AG09309 (cell line): ENCODE results near the gene RXRA.

Experiments used
- DNase-seq: peaks from one replicate; pipeline ENCODE4 v3.0.0-alpha.2; 2010; ENCODE audit warnings: low read depth
- H3K4me3 ChIP-seq: 2 replicates; pipeline ENCODE4 v1.5.1; 2011; ENCODE audit warnings: mild to moderate bottlenecking, low read depth, low read length, moderate library complexity; ENCODE audit not compliant: control insufficient read depth
- TF ChIP-seq, protein P1 (sequence below): IDR thresholded peaks from 2 replicates; pipeline ENCODE4 v1.5.1; 2011; ENCODE audit warnings: mild to moderate bottlenecking, low read depth, low read length, inconsistent platforms; ENCODE audit not compliant: insufficient read depth, control insufficient read depth; ENCODE audit errors: missing control alignments

RXRA gene

DNA sequence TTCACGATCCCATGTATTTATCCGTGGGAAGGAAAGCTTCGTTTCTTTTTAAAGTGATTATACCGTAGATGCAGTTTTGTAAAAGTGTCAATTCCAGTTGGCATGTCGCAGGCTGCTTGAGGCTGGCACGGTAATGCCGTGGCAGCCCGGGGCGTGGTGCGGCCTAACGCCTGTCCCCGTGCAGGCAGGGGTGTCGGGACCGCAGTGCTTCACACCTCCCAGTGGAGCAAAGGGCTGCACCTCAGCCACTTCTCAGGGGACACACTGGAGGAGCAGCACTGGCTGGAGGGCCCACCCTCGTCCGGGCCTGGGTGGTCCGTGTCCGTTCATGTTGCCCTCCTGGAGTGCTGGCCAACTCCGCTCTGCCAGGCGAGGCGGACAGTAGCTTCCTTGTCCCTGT lies 103.2 kb downstream of the RXRA start:
- H3K4me3 ChIP-seq = no peak overlapping the region
- TF ChIP-seq, protein P1, sequence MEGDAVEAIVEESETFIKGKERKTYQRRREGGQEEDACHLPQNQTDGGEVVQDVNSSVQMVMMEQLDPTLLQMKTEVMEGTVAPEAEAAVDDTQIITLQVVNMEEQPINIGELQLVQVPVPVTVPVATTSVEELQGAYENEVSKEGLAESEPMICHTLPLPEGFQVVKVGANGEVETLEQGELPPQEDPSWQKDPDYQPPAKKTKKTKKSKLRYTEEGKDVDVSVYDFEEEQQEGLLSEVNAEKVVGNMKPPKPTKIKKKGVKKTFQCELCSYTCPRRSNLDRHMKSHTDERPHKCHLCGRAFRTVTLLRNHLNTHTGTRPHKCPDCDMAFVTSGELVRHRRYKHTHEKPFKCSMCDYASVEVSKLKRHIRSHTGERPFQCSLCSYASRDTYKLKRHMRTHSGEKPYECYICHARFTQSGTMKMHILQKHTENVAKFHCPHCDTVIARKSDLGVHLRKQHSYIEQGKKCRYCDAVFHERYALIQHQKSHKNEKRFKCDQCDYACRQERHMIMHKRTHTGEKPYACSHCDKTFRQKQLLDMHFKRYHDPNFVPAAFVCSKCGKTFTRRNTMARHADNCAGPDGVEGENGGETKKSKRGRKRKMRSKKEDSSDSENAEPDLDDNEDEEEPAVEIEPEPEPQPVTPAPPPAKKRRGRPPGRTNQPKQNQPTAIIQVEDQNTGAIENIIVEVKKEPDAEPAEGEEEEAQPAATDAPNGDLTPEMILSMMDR = no peak
- DNase-seq = no peak

DNA sequence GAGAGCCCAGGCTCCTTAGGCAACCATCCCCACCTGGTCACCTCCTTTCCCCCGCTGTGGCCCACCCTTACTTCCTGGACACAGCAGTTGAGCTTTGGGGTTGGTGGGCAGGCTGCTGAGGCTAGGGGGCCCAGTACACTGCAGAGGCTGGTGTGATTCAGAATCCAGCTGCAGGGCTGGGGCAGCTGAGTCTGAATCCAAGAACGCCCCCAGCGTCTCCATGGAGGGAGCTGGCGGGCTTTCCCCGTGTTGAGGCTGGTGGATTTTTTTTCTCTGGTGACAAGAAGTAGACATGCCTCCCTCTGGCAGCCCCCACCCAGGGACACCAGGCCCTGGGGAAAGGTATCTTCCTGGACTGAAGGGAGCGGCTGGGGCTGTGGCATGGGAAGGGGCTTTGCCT lies 104.8 kb downstream of the RXRA start:
- TF ChIP-seq, protein P1 = no peak
- no peak for DNase-seq
- H3K4me3 ChIP-seq = no peak overlapping the region

DNA sequence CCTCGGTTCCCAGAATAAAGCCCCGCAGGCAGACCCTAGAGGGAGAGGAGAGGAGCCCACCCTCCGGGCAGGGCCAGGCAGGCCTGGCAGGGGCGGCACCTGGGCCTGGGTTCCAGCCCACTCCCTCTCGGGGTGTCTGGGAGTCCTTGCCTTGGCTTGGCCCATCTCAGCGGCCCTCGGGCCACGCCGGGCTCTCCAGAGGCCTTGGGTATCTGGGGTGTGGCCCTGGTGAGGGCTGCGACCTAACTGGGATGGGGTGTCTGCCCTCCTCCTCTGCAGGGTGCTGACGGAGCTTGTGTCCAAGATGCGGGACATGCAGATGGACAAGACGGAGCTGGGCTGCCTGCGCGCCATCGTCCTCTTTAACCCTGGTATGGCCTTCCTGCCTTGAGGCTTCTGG lies 105.4 kb downstream of the RXRA start:
- DNase-seq = no peak
- TF ChIP-seq, protein P1 = no peak
- no peak overlapping the region for H3K4me3 ChIP-seq

DNA sequence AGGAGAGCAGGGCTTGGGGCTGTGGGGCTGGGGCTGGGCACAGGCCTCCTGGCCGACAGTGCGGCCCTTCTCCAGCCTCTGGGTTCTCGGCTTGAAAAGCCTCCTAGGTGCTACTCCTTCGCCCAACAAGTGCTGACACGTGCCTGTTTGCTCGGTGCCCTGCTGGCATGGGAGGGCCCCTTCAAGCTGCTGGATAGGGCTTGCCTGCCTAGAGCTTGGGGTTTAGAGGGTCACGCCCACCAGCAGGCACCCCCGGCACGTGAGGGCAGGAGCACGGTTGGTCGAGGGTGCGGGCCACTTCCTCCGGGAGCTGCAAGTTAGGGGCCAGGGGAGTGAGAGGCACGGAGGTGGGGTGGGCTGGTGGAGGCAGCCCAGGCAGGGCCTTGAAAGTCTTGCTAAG lies 106.2 kb downstream of the RXRA start:
- TF ChIP-seq, protein P1 = no peak
- no peak for DNase-seq
- H3K4me3 ChIP-seq = no peak overlapping the region

DNA sequence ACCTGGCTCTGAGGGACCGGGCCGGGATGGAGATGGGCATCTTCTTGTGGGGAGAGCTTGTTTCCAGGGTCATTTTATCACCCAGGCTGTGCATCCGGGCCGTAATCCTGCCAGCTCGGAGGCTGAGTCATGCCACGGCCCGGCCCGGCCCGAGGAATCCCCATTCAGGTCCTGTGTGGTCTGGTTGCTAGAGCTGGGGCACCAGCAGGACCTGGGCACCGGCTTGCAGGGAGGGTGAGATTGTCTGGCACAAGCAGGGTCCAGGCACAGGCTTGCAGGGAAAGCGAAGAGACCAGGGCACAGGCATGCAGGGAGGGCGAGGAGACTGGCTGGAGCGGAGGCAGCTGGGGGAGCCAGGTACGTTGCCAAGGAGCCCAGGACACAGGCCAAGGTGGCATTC lies 106.8 kb downstream of the RXRA start:
- no peak overlapping the region for H3K4me3 ChIP-seq
- TF ChIP-seq, protein P1 = no peak
- no peak for DNase-seq

DNA sequence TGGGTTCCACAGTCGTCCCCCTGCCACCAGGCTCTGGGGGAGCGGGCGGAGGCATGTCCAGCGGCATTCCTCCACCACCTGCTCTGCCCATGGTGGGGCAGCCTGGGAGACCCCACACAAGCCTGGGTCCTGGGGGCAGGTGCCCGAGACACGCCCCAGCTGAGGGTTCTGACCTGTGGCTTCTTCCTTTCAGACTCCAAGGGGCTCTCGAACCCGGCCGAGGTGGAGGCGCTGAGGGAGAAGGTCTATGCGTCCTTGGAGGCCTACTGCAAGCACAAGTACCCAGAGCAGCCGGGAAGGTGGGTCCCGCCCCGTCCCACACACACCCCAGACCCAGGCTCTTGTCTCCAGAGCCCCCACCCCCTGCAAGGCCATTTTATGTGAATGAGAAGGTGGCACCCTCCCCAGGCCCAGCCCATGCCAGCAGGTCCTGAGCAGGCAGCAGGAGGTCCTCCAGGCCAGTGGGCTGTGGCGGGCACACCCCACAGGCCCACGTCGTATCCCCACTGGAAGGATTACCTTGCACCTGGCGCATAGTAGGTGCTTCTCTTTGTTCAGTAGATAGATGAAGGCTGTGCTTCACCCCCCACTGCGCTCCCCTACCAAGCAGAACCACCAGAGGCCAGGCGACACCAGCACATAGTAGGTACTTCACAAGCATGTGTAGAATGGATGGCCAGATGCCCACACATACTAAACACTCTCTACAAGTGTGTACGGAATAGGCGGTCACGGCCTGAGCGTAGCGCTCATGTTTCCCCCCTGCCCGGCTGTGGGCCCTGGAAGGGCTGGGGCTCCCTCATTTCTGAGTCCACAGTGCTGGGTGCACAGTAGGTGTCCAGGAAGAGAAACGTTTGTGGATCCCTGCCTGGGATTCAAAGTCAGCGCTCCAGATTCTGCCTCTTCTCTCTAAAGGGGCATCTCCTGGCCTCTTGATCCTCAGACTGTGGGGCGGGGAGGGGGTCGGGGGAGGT lies 107.9 kb downstream of the RXRA start:
- H3K4me3 ChIP-seq = no peak overlapping the region
- TF ChIP-seq, protein P1 = no peak
- DNase-seq = no peak
